ENCODE measurements around the gene SYPL1.

SYPL1 gene

DNA sequence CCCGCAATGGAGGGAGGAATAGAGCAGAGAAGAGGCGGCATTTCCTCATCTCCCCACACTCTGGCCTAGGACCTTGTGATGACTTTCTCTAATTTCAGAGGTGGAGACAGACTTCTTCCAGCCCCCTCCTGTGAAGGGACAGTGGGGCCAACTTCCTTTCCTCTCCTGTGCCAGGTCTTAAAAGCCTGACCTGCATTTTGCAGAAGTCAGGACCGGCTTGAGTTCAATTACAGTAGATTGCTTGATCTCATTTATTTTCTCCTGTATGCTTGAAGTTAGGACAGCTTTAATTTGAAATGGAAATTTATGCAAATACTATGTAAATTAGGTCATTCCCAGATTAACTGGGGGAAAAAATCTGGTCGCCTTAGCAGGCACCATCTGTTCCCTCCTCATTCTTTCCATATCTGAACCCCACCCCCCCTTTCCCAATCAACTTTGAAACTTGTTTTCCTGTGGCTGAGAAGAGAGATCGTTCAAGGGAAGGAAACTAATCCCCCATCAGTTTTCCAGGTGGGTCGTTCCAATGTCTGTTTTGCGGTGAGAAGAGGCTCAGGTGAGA is 57.1 kb downstream of the SYPL1 start:
- H3K4me1 ChIP-seq (ENCODE audit: control insufficient read depth in 1 of 2, insufficient read depth in 2 of 2, low read length in 2 of 2): peaks cover 0 to 14% of the 10 kb centered on the region in 2 donors
- no peak overlapping the region for H3K4me3 ChIP-seq (ENCODE audit: low read depth in 1 of 2, low read length in 2 of 2)
- H3K9ac ChIP-seq (ENCODE audit: low read depth in 1 of 2, low read length in 2 of 2): no peak overlapping the region
- no peaks in the 10 kb centered on the region for H3K27me3 ChIP-seq (ENCODE audit: control insufficient read depth in 1 of 2, insufficient read depth in 2 of 2, low read length in 2 of 2)
- no peak overlapping the region for H3K27ac ChIP-seq (ENCODE audit: low read depth, low read length)
- H3K9me3 ChIP-seq (ENCODE audit: control insufficient read depth in 1 of 2, low read length in 2 of 2): no peaks in the 10 kb centered on the region
- no peaks in the 10 kb centered on the region for H3K36me3 ChIP-seq (ENCODE audit: control insufficient read depth in 1 of 2, insufficient read depth in 2 of 2, low read length in 2 of 2)

- Histone ChIP-seq H3K4me1 (ENCODE audit: control insufficient read depth in 1 of 2, insufficient read depth in 2 of 2, low read length in 2 of 2) (peaks cover 0 to 14% of the 10 kb centered on the region in 2 donors), H3K27me3 (ENCODE audit: control insufficient read depth in 1 of 2, insufficient read depth in 2 of 2, low read length in 2 of 2) (no peaks in the 10 kb centered on the region), H3K9ac (ENCODE audit: low read depth in 1 of 2, low read length in 2 of 2) (no peak overlapping the region), H3K36me3 (ENCODE audit: control insufficient read depth in 1 of 2, insufficient read depth in 2 of 2, low read length in 2 of 2) (no peaks in the 10 kb centered on the region), H3K27ac (ENCODE audit: low read depth, low read length) (no peak overlapping the region), H3K4me3 (ENCODE audit: low read depth in 1 of 2, low read length in 2 of 2) (no peak overlapping the region), H3K9me3 (ENCODE audit: control insufficient read depth in 1 of 2, low read length in 2 of 2) (no peaks in the 10 kb centered on the region)
Observed at GRCh38 chr7:106054156-106054910, 57.8 kb downstream of the SYPL1 start.

DNA sequence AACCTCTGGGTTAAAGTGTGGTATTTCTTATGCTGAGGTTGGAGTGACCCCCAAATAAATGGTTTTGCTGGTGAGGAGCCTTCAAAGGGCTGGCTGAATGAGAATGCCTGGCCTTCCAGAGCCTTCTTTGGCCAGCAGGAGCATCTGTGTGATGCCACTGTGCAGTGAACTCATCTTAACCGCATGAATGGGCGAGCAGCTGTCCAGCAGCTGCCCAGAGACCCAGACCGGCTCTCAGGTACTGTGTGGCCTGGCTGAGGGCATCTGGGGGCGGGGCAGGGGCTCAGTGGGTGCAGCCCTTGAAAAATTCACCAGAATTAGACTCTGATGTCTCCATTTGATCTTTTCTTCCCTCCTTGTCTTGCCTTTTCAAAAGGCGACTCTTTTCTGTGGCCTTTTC is 59.0 kb downstream of the SYPL1 start:
- Histone ChIP-seq H3K9ac (ENCODE audit: low read depth in 1 of 2, low read length in 2 of 2) (no peak overlapping the region), H3K4me1 (ENCODE audit: control insufficient read depth in 1 of 2, insufficient read depth in 2 of 2, low read length in 2 of 2) (peaks cover 0 to 4% of the 10 kb centered on the region in 2 donors), H3K36me3 (ENCODE audit: control insufficient read depth in 1 of 2, insufficient read depth in 2 of 2, low read length in 2 of 2) (no peaks in the 10 kb centered on the region), H3K27me3 (ENCODE audit: control insufficient read depth in 1 of 2, insufficient read depth in 2 of 2, low read length in 2 of 2) (no peaks in the 10 kb centered on the region), H3K4me3 (ENCODE audit: low read depth in 1 of 2, low read length in 2 of 2) (no peak overlapping the region), H3K9me3 (ENCODE audit: control insufficient read depth in 1 of 2, low read length in 2 of 2) (no peaks in the 10 kb centered on the region), H3K27ac (ENCODE audit: low read depth, low read length) (no peak overlapping the region)

- H3K9ac ChIP-seq (ENCODE audit: low read depth in 1 of 2, low read length in 2 of 2): no peak overlapping the region
- no peak overlapping the region for H3K27ac ChIP-seq (ENCODE audit: low read depth, low read length)
- H3K36me3 ChIP-seq (ENCODE audit: control insufficient read depth in 1 of 2, insufficient read depth in 2 of 2, low read length in 2 of 2): no peaks in the 10 kb centered on the region
- H3K4me1 ChIP-seq (ENCODE audit: control insufficient read depth in 1 of 2, insufficient read depth in 2 of 2, low read length in 2 of 2): no peaks in the 10 kb centered on the region
- no peaks in the 10 kb centered on the region for H3K9me3 ChIP-seq (ENCODE audit: control insufficient read depth in 1 of 2, low read length in 2 of 2)
- H3K27me3 ChIP-seq (ENCODE audit: control insufficient read depth in 1 of 2, insufficient read depth in 2 of 2, low read length in 2 of 2): no peaks in the 10 kb centered on the region
- H3K4me3 ChIP-seq (ENCODE audit: low read depth in 1 of 2, low read length in 2 of 2): no peak overlapping the region
Observed at GRCh38 chr7:106052681-106053080, 59.4 kb downstream of the SYPL1 start.

GRCh38 chr7:106050746-106051117 is 61.4 kb downstream of the SYPL1 start:
- Histone ChIP-seq H3K4me3 (ENCODE audit: low read depth in 1 of 2, low read length in 2 of 2) (no peak overlapping the region), H3K27ac (ENCODE audit: low read depth, low read length) (no peak overlapping the region), H3K9ac (ENCODE audit: low read depth in 1 of 2, low read length in 2 of 2) (no peak overlapping the region), H3K4me1 (ENCODE audit: control insufficient read depth in 1 of 2, insufficient read depth in 2 of 2, low read length in 2 of 2) (no peaks in the 10 kb centered on the region), H3K27me3 (ENCODE audit: control insufficient read depth in 1 of 2, insufficient read depth in 2 of 2, low read length in 2 of 2) (no peaks in the 10 kb centered on the region), H3K9me3 (ENCODE audit: control insufficient read depth in 1 of 2, low read length in 2 of 2) (no peaks in the 10 kb centered on the region), H3K36me3 (ENCODE audit: control insufficient read depth in 1 of 2, insufficient read depth in 2 of 2, low read length in 2 of 2) (no peaks in the 10 kb centered on the region)

- H3K36me3 ChIP-seq (ENCODE audit: control insufficient read depth in 1 of 2, insufficient read depth in 2 of 2, low read length in 2 of 2): no peaks in the 10 kb centered on the region
- no peaks in the 10 kb centered on the region for H3K4me1 ChIP-seq (ENCODE audit: control insufficient read depth in 1 of 2, insufficient read depth in 2 of 2, low read length in 2 of 2)
- no peak overlapping the region for H3K9ac ChIP-seq (ENCODE audit: low read depth in 1 of 2, low read length in 2 of 2)
- H3K9me3 ChIP-seq (ENCODE audit: control insufficient read depth in 1 of 2, low read length in 2 of 2): no peaks in the 10 kb centered on the region
- peaks cover 0 to 3% of the 10 kb centered on the region in 2 donors for H3K27me3 ChIP-seq (ENCODE audit: control insufficient read depth in 1 of 2, insufficient read depth in 2 of 2, low read length in 2 of 2)
- H3K27ac ChIP-seq (ENCODE audit: low read depth, low read length): no peak overlapping the region
- H3K4me3 ChIP-seq (ENCODE audit: low read depth in 1 of 2, low read length in 2 of 2): no peak overlapping the region
Observed at GRCh38 chr7:106050002-106050745, 61.9 kb downstream of the SYPL1 start.

- no peaks in the 10 kb centered on the region for H3K4me1 ChIP-seq (ENCODE audit: control insufficient read depth in 1 of 2, insufficient read depth in 2 of 2, low read length in 2 of 2)
- H3K27me3 ChIP-seq (ENCODE audit: control insufficient read depth in 1 of 2, insufficient read depth in 2 of 2, low read length in 2 of 2): peaks cover 0 to 4% of the 10 kb centered on the region in 2 donors
Observed at GRCh38 chr7:106049139-106049752, 62.9 kb downstream of the SYPL1 start.

GRCh38 chr7:106048706-106049020 is 63.4 kb downstream of the SYPL1 start:
- Histone ChIP-seq H3K4me1 (ENCODE audit: control insufficient read depth in 1 of 2, insufficient read depth in 2 of 2, low read length in 2 of 2) (no peaks in the 10 kb centered on the region), H3K27me3 (ENCODE audit: control insufficient read depth in 1 of 2, insufficient read depth in 2 of 2, low read length in 2 of 2) (peaks cover 0 to 4% of the 10 kb centered on the region in 2 donors), H3K9ac (ENCODE audit: low read depth in 1 of 2, low read length in 2 of 2) (no peak overlapping the region), H3K4me3 (ENCODE audit: low read depth in 1 of 2, low read length in 2 of 2) (no peak overlapping the region), H3K27ac (ENCODE audit: low read depth, low read length) (no peak overlapping the region), H3K36me3 (ENCODE audit: control insufficient read depth in 1 of 2, insufficient read depth in 2 of 2, low read length in 2 of 2) (no peaks in the 10 kb centered on the region), H3K9me3 (ENCODE audit: control insufficient read depth in 1 of 2, low read length in 2 of 2) (no peaks in the 10 kb centered on the region)

More at GRCh38 chr7:106049139-106049752, 62.9 kb downstream of the SYPL1 start:
- Histone ChIP-seq H3K9me3 (ENCODE audit: control insufficient read depth in 1 of 2, low read length in 2 of 2) (no peaks in the 10 kb centered on the region), H3K9ac (ENCODE audit: low read depth in 1 of 2, low read length in 2 of 2) (no peak overlapping the region), H3K36me3 (ENCODE audit: control insufficient read depth in 1 of 2, insufficient read depth in 2 of 2, low read length in 2 of 2) (no peaks in the 10 kb centered on the region), H3K4me3 (ENCODE audit: low read depth in 1 of 2, low read length in 2 of 2) (no peak overlapping the region), H3K27ac (ENCODE audit: low read depth, low read length) (no peak overlapping the region)

GRCh38 chr7:106047818-106048705 is 64.0 kb downstream of the SYPL1 start:
- Histone ChIP-seq H3K36me3 (ENCODE audit: control insufficient read depth in 1 of 2, insufficient read depth in 2 of 2, low read length in 2 of 2) (no peaks in the 10 kb centered on the region), H3K27ac (ENCODE audit: low read depth, low read length) (no peak overlapping the region), H3K9ac (ENCODE audit: low read depth in 1 of 2, low read length in 2 of 2) (no peak overlapping the region), H3K4me1 (ENCODE audit: control insufficient read depth in 1 of 2, insufficient read depth in 2 of 2, low read length in 2 of 2) (no peaks in the 10 kb centered on the region), H3K27me3 (ENCODE audit: control insufficient read depth in 1 of 2, insufficient read depth in 2 of 2, low read length in 2 of 2) (peaks cover 0 to 4% of the 10 kb centered on the region in 2 donors), H3K4me3 (ENCODE audit: low read depth in 1 of 2, low read length in 2 of 2) (no peak overlapping the region), H3K9me3 (ENCODE audit: control insufficient read depth in 1 of 2, low read length in 2 of 2) (no peaks in the 10 kb centered on the region)

Measured in duodenal mucosa (tissue), 2 donors.